ENCODE data around the gene ANKRD10. TPM values are rescaled to one million over a fixed set of nuclear protein-coding genes. Genes with fewer than 3 reads are reported as not detected.

ANKRD10 gene
- total RNA-seq, 1 donor from 2014 or later: 163 TPM

DNA sequence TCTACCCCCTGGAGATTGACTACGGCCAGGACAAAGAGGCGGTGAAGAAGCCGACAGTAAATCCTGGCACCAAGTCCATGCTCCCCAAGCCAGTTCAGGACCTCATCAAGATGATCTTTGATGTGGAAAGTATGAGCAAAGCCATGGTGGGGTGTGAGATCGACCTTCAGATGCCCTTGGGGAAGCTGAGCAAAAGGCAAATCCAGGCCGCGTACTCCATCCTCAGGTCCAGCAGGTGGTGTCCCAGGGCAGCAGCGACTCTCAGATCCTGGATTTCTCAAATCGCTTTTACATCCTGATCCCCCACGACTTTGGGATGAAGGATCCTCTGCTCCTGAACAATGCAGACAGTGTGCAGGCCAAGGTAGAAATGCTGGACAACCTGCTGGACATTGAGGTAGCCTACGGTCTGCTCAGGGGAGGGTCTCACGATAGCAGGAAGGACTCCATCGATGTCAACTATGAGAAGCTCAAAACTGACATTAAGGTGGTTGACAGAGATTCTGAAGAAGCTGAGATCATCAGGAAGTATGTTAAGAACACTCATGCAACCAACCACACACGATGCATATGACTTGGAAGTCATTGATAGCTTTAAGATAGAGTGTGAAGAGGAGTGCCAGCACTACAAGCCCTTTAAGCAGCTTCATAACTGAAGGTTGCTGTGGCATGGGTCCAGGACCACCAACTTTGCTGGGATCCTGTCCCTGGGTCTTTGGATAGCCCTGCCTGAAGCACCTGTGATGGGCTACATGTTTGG is 24.0 kb upstream of the ANKRD10 start:
- no peak for DNase-seq (ENCODE audit: low spot score)
- peaks cover 39% of the 10 kb centered on the region for H3K9me3 Mint-ChIP-seq

DNA sequence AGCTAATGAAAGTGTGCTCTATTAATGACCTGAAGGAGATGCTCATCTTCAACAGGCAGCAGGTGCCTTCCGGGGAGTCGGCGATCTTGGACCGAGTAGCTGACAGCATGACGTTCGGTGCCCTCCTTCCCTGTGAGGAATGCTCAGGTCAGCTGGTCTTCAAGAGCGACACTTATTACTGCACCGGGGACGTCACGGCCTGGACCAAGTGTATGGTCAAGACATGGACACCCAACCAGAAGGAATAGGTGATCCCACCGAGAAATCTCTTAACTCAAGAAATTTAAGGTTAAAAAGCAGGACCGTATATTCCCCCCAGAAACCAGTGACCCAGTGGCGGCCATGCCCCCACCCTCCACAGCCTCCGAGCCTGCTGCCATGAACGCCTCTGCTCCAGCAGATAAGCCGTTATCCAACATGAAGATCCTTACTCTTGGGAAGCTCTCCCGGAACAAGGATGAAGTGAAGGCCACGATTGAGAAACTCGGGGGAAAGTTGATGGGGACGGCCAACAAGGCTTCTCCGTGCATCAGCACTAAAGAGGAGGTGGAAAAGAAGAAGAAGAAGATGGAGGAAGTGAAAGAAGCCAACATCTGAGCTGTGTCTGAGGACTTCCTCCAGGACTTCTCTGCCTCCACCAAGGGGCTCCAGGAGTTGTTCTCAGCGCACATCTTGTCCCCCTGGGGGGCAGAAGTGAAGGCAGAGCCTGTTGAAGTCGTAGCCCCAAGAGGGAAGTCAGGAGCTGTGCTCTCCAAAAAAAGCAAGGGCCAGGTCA is 22.8 kb upstream of the ANKRD10 start:
- Mint-ChIP-seq H3K9me3 (peaks cover 49% of the 10 kb centered on the region), H3K4me3 (no peak overlapping the region), H3K27ac (no peak overlapping the region), H3K4me1 (ENCODE audit: low read depth) (peaks cover 28% of the 10 kb centered on the region), H3K36me3 (ENCODE audit: low read depth) (peaks cover 5% of the 10 kb centered on the region), H3K27me3 (ENCODE audit: insufficient read depth) (peaks cover 3% of the 10 kb centered on the region)
- DNase-seq (ENCODE audit: low spot score): no peak
- intact Hi-C loops (cut with micrococcal nuclease): no loop called here

More for the DNA sequence above, 24.0 kb upstream of the ANKRD10 start:
- intact Hi-C loops (cut with micrococcal nuclease): no loop called here
- H3K27me3 Mint-ChIP-seq (ENCODE audit: insufficient read depth): peaks cover 3% of the 10 kb centered on the region
- no peak overlapping the region for H3K27ac Mint-ChIP-seq
- H3K4me3 Mint-ChIP-seq: no peak overlapping the region
- H3K36me3 Mint-ChIP-seq (ENCODE audit: low read depth): peaks cover 6% of the 10 kb centered on the region
- H3K4me1 Mint-ChIP-seq (ENCODE audit: low read depth): peaks cover 34% of the 10 kb centered on the region

DNA sequence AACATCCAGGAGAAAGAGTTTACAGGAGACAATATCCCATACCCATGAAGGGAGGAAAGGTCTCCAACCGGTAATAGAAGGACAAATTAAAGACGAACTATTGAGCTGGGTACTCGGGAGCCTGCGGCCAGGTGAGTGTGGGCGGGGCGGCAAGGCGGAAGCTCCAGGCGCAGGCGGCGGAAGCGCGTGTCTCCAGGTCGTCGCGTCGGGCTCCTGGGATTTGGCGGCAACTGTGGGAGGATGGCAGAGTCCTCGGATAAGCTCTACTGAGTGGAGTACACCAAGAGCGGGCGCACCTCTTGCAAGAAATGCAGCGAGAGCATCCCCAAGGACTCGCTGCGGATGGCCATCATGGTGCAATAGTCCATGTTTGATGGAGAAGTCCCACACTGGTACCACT is 21.6 kb upstream of the ANKRD10 start:
- no peak for DNase-seq (ENCODE audit: low spot score)
- no peak overlapping the region for H3K27ac Mint-ChIP-seq
- H3K4me1 Mint-ChIP-seq (ENCODE audit: low read depth): peaks cover 17% of the 10 kb centered on the region
- H3K9me3 Mint-ChIP-seq: peaks cover 52% of the 10 kb centered on the region
- peaks cover 3% of the 10 kb centered on the region for H3K27me3 Mint-ChIP-seq (ENCODE audit: insufficient read depth)
- intact Hi-C loops (cut with micrococcal nuclease): no loop called here
- peaks cover 2% of the 10 kb centered on the region for H3K36me3 Mint-ChIP-seq (ENCODE audit: low read depth)
- H3K4me3 Mint-ChIP-seq: no peak overlapping the region

DNA sequence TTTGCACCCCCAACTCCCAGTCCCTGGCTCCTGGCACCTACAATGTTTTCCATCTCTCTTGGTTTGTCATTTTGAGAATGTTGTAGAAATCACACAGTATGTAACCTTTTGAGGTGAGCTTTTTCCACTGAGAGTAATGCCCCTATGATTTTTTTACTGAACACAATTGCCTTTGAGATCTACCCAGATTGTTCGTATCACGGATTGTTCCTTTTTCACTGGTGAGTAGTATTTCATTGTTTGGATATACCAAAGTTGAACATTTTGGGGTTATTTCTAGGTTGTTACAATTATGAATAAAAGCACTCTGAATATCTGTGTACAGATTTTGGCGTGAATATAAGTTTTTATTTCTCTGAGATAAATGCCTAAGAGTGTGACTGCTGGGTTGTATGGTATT is 17.7 kb upstream of the ANKRD10 start:
- peaks cover 7% of the 10 kb centered on the region for H3K27me3 Mint-ChIP-seq (ENCODE audit: insufficient read depth)
- intact Hi-C loops (cut with micrococcal nuclease): no loop called here
- DNase-seq (ENCODE audit: low spot score): no peak

DNA sequence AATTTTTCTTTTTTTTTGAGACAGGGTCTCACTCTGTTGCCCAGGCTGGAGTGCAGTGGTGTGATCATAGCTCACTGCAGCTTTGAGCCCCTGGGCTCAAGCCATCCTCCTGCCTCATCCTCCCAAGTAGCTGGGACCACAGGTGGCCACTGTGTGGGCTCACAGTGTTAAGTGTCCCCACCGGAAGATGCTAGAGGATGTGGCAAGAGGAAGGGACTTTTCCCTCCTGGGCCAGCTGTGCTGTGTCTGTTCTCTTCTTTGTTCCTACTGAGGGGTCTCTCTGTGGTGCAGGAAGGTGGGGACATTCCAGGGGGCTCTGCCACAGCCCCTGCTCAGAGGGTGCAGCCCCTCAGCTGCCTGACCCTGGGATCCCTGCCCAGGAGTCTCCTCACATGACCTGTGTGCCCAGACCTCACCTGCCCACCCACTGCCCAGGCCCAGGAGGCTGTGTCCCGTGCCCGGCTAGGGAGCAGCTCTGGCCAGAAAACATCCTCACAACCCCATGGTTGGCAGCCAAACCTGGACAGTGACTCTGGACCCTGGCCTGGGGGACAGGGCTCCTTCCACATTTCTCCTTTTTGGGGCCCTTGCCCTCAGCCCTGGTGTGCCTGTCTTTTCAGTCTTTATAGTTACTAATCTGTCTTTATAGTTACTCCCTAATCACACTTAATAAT is 14.4 kb upstream of the ANKRD10 start:
- H3K36me3 Mint-ChIP-seq (ENCODE audit: low read depth): no peaks in the 10 kb centered on the region
- intact Hi-C loops (cut with micrococcal nuclease): no loop called here
- peaks cover 16% of the 10 kb centered on the region for H3K9me3 Mint-ChIP-seq
- H3K4me3 Mint-ChIP-seq: no peak overlapping the region
- no peaks in the 10 kb centered on the region for H3K4me1 Mint-ChIP-seq (ENCODE audit: low read depth)
- DNase-seq (ENCODE audit: low spot score): no peak
- H3K27ac Mint-ChIP-seq: no peak overlapping the region
- H3K27me3 Mint-ChIP-seq (ENCODE audit: insufficient read depth): peaks cover 16% of the 10 kb centered on the region

More for the DNA sequence above, 17.7 kb upstream of the ANKRD10 start:
- Mint-ChIP-seq H3K36me3 (ENCODE audit: low read depth) (peaks cover 2% of the 10 kb centered on the region), H3K4me1 (ENCODE audit: low read depth) (no peaks in the 10 kb centered on the region), H3K4me3 (no peak overlapping the region), H3K9me3 (peaks cover 47% of the 10 kb centered on the region), H3K27ac (no peak overlapping the region)

DNA sequence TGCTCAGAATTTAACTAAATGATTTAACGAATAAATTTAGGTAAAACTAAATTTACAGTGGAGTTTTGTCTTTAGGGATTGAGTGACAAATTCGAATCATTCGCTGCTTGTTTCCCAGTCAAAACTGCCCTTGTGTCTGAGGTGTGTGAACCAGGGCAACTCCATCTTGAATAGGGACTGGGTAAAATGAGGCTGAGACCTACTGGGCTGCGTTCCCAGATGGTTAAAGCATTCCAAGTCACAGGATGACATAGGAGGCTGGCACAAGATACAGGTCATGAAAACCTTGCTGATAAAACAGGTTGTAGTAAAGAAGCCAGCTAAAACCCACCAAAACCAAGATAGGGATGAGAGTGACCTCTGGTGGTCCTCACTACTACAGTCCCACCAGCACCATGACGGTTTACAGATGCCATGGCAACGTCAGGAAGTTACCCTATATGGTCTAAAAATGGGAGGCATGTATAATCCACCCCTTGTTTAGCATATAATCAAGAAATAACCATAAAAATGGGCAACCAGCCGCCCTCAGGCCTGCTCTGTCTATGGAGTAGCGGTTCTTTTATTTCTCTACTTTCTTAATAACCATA is 10.2 kb upstream of the ANKRD10 start:
- Mint-ChIP-seq H3K4me1 (ENCODE audit: low read depth) (peaks cover 18% of the 10 kb centered on the region), H3K36me3 (ENCODE audit: low read depth) (no peaks in the 10 kb centered on the region), H3K9me3 (no peaks in the 10 kb centered on the region), H3K27me3 (ENCODE audit: insufficient read depth) (peaks cover 34% of the 10 kb centered on the region), H3K4me3 (no peak overlapping the region), H3K27ac (no peak overlapping the region)
- no peak for DNase-seq (ENCODE audit: low spot score)
- intact Hi-C loops (cut with micrococcal nuclease): no loop called here

DNA sequence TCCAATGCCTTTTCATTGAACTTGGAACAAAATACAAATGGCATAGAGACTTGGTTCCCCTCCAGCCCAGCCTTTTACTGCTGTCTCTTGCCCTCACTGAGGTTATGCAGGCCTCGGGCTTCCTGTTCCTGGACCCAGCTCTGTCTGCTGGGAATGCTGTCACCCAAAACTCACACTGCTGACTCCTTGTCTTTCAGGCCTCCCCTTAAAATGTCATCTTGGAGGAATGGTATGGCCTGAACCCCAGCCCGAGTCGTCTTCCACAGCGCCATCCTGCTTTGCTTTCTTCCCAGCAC is 9.7 kb upstream of the ANKRD10 start:
- H3K27me3 Mint-ChIP-seq (ENCODE audit: insufficient read depth): peaks cover 34% of the 10 kb centered on the region

DNA sequence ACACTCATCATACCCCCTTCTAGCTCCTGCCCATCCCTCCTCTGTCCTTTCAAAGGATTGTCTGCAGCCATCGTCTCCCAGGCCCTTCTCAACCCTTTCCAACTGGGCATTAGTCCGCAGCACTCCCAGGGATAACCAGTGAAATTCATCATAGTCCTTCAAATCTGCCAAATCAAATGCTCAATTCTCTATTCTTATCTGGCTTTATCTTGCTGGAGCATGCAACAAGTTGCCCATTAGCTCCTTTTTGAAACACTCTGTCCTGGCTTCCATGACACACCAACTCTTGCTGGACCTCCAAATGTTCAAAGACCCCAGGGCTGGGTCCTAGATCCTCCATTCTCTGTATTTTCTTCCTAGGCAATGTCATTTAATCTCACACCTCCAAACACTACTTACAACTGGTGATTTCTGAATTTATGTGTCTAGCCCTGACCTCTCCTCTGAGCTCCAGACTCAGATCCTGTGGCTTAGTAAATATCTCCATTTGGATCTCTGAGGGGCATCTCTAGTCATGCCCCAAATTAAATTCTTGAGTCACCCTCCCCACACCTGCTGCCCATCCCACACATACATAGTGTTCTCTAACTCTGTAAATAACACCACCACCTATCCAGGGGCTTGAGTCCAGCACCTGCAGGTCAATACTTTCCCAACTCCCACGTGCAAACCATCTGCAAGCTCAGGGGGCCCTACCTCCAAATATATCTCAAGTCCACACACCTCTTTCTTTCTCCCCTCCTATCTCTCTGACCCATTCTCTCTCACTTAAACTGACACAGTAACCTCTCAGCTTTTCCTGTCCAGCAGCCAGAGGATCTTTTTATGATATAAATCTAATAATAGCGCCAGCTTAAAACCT is 9.1 kb upstream of the ANKRD10 start:
- Mint-ChIP-seq H3K36me3 (ENCODE audit: low read depth) (no peaks in the 10 kb centered on the region), H3K4me3 (no peak overlapping the region), H3K4me1 (ENCODE audit: low read depth) (peaks cover 20% of the 10 kb centered on the region), H3K27me3 (ENCODE audit: insufficient read depth) (peaks cover 34% of the 10 kb centered on the region), H3K27ac (no peak overlapping the region), H3K9me3 (no peaks in the 10 kb centered on the region)
- intact Hi-C loops (cut with micrococcal nuclease): no loop called here
- DNase-seq (ENCODE audit: low spot score): no peak

More for the DNA sequence above, 9.7 kb upstream of the ANKRD10 start:
- no peak for DNase-seq (ENCODE audit: low spot score)
- intact Hi-C loops (cut with micrococcal nuclease): no loop called here
- peaks cover 20% of the 10 kb centered on the region for H3K4me1 Mint-ChIP-seq (ENCODE audit: low read depth)
- no peaks in the 10 kb centered on the region for H3K9me3 Mint-ChIP-seq
- no peaks in the 10 kb centered on the region for H3K36me3 Mint-ChIP-seq (ENCODE audit: low read depth)
- H3K4me3 Mint-ChIP-seq: no peak overlapping the region
- H3K27ac Mint-ChIP-seq: no peak overlapping the region

DNA sequence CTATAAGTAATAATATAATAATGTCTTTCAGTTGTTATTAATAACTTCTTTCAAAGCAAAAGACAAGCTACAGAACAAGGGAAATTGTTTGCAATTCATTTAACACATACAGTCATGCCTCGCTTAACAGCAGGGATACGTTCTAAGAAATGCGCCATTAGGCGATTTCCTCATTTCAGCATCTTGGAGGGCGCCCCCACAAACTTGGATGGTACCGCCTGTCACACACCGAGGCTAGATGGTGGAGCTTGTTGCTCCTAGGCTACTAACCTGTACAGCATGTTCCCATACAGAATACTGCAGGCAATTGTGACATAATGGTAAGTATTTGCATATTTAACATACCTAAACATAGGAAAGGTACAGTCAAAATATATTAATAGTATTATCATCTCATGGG is 8.2 kb upstream of the ANKRD10 start:
- peaks cover 34% of the 10 kb centered on the region for H3K27me3 Mint-ChIP-seq (ENCODE audit: insufficient read depth)

DNA sequence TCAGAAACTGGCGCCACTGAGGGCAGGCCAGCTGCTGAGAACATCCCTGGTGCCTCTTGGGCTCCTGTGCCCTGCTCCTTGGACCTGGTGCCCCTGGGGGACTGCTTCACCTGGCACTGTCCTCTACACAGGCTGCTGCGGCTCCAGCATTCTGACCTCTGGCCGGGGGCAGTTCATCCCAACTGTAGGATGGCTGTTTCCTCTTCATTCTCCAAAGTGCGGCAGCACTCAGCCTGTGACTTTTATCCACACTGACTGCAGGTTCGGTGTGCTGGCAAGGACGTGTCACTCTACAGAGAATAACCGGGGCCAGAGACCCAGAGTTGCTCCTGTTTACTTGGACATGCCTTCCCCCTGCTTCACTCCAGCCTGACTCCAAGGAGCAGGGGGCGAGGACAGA is 7.6 kb upstream of the ANKRD10 start:
- Mint-ChIP-seq H3K9me3 (no peaks in the 10 kb centered on the region), H3K4me3 (no peak overlapping the region), H3K27ac (no peak overlapping the region), H3K27me3 (ENCODE audit: insufficient read depth) (peaks cover 31% of the 10 kb centered on the region), H3K4me1 (ENCODE audit: low read depth) (peaks cover 27% of the 10 kb centered on the region), H3K36me3 (ENCODE audit: low read depth) (peaks cover 6% of the 10 kb centered on the region)
- DNase-seq (ENCODE audit: low spot score): no peak
- intact Hi-C loops (cut with micrococcal nuclease): no loop called here

More for the DNA sequence above, 8.2 kb upstream of the ANKRD10 start:
- Mint-ChIP-seq H3K4me3 (no peak overlapping the region), H3K9me3 (no peaks in the 10 kb centered on the region), H3K36me3 (ENCODE audit: low read depth) (peaks cover 3% of the 10 kb centered on the region), H3K27ac (no peak overlapping the region), H3K4me1 (ENCODE audit: low read depth) (peaks cover 22% of the 10 kb centered on the region)
- DNase-seq (ENCODE audit: low spot score): no peak
- intact Hi-C loops (cut with micrococcal nuclease): no loop called here

DNA sequence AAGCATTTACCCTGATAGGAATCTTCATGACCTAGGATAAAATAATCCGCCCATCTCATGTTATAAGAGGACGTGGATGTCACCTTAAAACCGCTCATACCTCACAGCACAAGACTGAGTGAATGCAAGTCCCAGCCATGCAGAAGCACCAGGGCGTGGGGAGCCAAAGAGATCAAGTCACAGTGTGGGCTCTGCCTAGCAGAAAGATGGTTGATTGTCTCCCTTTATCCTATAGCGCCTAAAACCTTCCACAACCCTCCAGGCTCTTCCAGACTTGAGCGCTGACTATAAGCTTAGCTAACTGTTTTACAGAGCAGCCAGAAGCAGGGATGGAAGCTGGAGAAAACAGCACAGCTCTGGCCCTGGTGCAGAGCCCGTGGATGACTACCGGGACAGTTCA is 6.8 kb upstream of the ANKRD10 start:
- intact Hi-C loops (cut with micrococcal nuclease): no loop called here
- Mint-ChIP-seq H3K4me3 (no peak overlapping the region), H3K4me1 (ENCODE audit: low read depth) (peaks cover 35% of the 10 kb centered on the region), H3K36me3 (ENCODE audit: low read depth) (peaks cover 6% of the 10 kb centered on the region), H3K27me3 (ENCODE audit: insufficient read depth) (peaks cover 25% of the 10 kb centered on the region), H3K9me3 (no peaks in the 10 kb centered on the region), H3K27ac (peak overlapping the region; percentile 32)
- no peak for DNase-seq (ENCODE audit: low spot score)

DNA sequence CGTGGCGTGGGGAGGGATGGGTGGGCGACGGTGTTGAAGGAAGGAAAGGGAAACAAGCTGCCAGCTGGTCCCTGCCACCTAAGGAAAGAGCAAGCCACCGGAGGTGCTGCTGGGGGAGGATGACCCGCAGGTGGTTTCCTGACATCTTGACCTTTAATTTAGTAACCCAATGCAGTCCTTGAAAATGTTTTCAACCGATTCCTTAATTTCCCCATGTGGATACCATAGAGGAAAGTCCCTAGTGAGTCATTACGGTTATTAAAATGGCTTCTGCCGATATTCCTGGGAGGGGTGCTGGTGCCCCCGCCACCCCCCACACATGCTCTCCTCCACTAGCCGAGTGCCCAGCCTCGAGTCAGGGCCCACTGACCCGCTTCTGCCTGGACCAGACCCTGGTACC is 6.3 kb upstream of the ANKRD10 start:
- no peak overlapping the region for H3K4me3 Mint-ChIP-seq
- H3K27ac Mint-ChIP-seq: peak overlapping the region; percentile 32
- no peak for DNase-seq (ENCODE audit: low spot score)
- no peaks in the 10 kb centered on the region for H3K9me3 Mint-ChIP-seq
- peaks cover 6% of the 10 kb centered on the region for H3K36me3 Mint-ChIP-seq (ENCODE audit: low read depth)
- peaks cover 22% of the 10 kb centered on the region for H3K27me3 Mint-ChIP-seq (ENCODE audit: insufficient read depth)
- intact Hi-C loops (cut with micrococcal nuclease): no loop called here
- peaks cover 40% of the 10 kb centered on the region for H3K4me1 Mint-ChIP-seq (ENCODE audit: low read depth)

Data from activated T-helper 1 cell treated with anti-CD3 and anti-CD28 coated beads, Interleukin-12 subunit alpha, Interleukin-12 subunit beta, Interleukin-2, Interleukin-4 antibody, amounts not matched to agents 30 ng/mL and 10 ng/mL and 1 ng/mL, durations not matched to agents 14 hours and 24 hours and 36 hours (primary cell).